K562 (cell line): ENCODE data around the gene HEATR3. TPM values are rescaled to one million over a fixed set of nuclear protein-coding genes. Genes with fewer than 3 reads are reported as not detected.

Experiments
- CREB1 ChIP-seq, 2 experiments: sonication (generic) in 1 of 2; formaldehyde crosslinking in 1 of 2; IDR thresholded peaks; 2 replicates each; pipeline versions ENCODE4 v1.6.1 to v1.8.0; 2012 to 2022; ENCODE audit warnings: inconsistent platforms in 1 of 2, mild to moderate bottlenecking in 1 of 2, missing genetic modification reagents in 1 of 2, moderate library complexity in 1 of 2
- CXXC5 ChIP-seq: fragments of 250-450 bp; sonication (Bioruptor Pico); IDR thresholded peaks from 2 replicates; pipeline ENCODE4 v1.8.0; 2022; ENCODE audit warnings: inconsistent platforms, mild to moderate bottlenecking, moderate library complexity
- HLTF ChIP-seq: fragments of 450-650 bp; IDR thresholded peaks from 2 replicates; pipeline ENCODE4 v1.6.1; 2016
- NRF1 ChIP-seq, 2 experiments: fragments of 450-650 bp; IDR thresholded peaks in 1 of 2; conservative IDR thresholded peaks in 1 of 2; 2 replicates each; pipeline ENCODE4 v1.6.1; 2014; ENCODE audit warnings: mild to moderate bottlenecking in 2 of 2
- PHTF2 ChIP-seq: fragments of 250-450 bp; sonication (Bioruptor Pico); IDR thresholded peaks from 2 replicates; pipeline ENCODE4 v1.5.0; 2021; ENCODE audit warnings: mild to moderate bottlenecking
- RBFOX2 ChIP-seq: fragments of 200-400 bp; formaldehyde crosslinking; IDR thresholded peaks from 2 replicates; pipeline ENCODE4 v1.6.1; 2017; ENCODE audit warnings: low read depth, mild to moderate bottlenecking, low read length, moderate library complexity
- SPI1 ChIP-seq: IDR thresholded peaks from 2 replicates; pipeline ENCODE4 v1.6.1; 2011; ENCODE audit warnings: low read depth, low read length, control low read depth, borderline replicate concordance
- SRF ChIP-seq, 2 experiments: fragments of 250-450, 450-650 bp in 1 of 2; sonication (Bioruptor Pico) in 1 of 2; sonication (generic) in 1 of 2; formaldehyde crosslinking; IDR thresholded peaks; 2 replicates each; pipeline versions ENCODE4 v1.5.0 to v1.5.1; 2020 to 2022; ENCODE audit warnings: mild to moderate bottlenecking in 1 of 2, missing genetic modification reagents in 1 of 2
- TBP ChIP-seq: optimal IDR thresholded peaks from 2 replicates; pipeline ENCODE3; 2011; ENCODE audit warnings: low read depth, low read length, improper control_type of control experiment
- ZBTB17 ChIP-seq: fragments of 450-650 bp; formaldehyde crosslinking; IDR thresholded peaks from 2 replicates; pipeline ENCODE4 v1.4.0; 2020; ENCODE audit warnings: mild to moderate bottlenecking
- polyA plus RNA-seq, 8 experiments: library from polyadenylated mRNA; depleted of rRNA in 4 of 8; stranded (reverse) in 5 of 8; unstranded in 3 of 8; fragments of >200 nt; fragmentation: Nextera tagmentation in 2 of 8; fragmentation: Illumina TruSeq in 1 of 8; extraction: Ambion mirVana in 2 of 8; extraction: Trizol in 1 of 8; gene quantifications; 2 replicates each; pipeline versions ENCODE4 v1.2.1 to v1.2.3, GENCODE V29; 2011 to 2014; ENCODE audit warnings: inconsistent platforms in 1 of 8, missing spikeins in 1 of 8
- total RNA-seq, 7 experiments: library from RNA; depleted of rRNA in 6 of 7; stranded (reverse); fragments of >200 nt in 6 of 7; fragmentation: Illumina TruSeq in 2 of 7; extraction: Trizol in 2 of 7; gene quantifications; 2 replicates each; pipeline versions ENCODE4 v1.2.1 to v1.2.3, GENCODE V29; 2011 to 2021; ENCODE audit warnings: low replicate concordance in 1 of 7
- TF ChIP-seq, protein P1 (sequence below), 3 experiments: fragments of 200-800 bp in 1 of 3; fragments of 250-450 bp in 1 of 3; fragments of 450-650 bp in 1 of 3; sonication (Bioruptor Pico) in 1 of 3; sonication (Bioruptor generic) in 1 of 3; formaldehyde crosslinking in 1 of 3; IDR thresholded peaks; 2 replicates each; pipeline versions ENCODE4 v1.6.1 to v1.8.0; 2016 to 2022; ENCODE audit warnings: mild to moderate bottlenecking in 2 of 3, missing genetic modification characterization in 2 of 3, missing compliant biosample characterization in 1 of 3, moderate library complexity in 1 of 3
- TF ChIP-seq, protein P2 (sequence below): sonication (generic); formaldehyde crosslinking; IDR thresholded peaks from 2 replicates; pipeline ENCODE4 v1.8.0; 2023; ENCODE audit warnings: mild to moderate bottlenecking, missing genetic modification reagents
- TF ChIP-seq, protein P3 (sequence below): sonication (generic); formaldehyde crosslinking; IDR thresholded peaks from 2 replicates; pipeline ENCODE4 v1.8.0; 2022; ENCODE audit warnings: mild to moderate bottlenecking, missing genetic modification reagents, borderline replicate concordance
- TF ChIP-seq, protein P4 (sequence below), 3 experiments: fragments of 200-800 bp in 1 of 3; sonication (Bioruptor generic) in 1 of 3; sonication (generic) in 1 of 3; formaldehyde crosslinking in 1 of 3; IDR thresholded peaks; 2 replicates each; pipeline versions ENCODE4 v1.6.1 to v1.8.0; 2016 to 2022; ENCODE audit warnings: mild to moderate bottlenecking in 2 of 3, missing compliant biosample characterization in 2 of 3, missing genetic modification characterization in 2 of 3, missing genetic modification reagents in 1 of 3

HEATR3 gene
- total and polyA plus RNA-seq, 9 of the 15 experiments (the other 6 are each of a cell fraction or from before 2014, with no cell fraction given), result 1.7 to 30.2 (median 18.8) TPM

DNA sequence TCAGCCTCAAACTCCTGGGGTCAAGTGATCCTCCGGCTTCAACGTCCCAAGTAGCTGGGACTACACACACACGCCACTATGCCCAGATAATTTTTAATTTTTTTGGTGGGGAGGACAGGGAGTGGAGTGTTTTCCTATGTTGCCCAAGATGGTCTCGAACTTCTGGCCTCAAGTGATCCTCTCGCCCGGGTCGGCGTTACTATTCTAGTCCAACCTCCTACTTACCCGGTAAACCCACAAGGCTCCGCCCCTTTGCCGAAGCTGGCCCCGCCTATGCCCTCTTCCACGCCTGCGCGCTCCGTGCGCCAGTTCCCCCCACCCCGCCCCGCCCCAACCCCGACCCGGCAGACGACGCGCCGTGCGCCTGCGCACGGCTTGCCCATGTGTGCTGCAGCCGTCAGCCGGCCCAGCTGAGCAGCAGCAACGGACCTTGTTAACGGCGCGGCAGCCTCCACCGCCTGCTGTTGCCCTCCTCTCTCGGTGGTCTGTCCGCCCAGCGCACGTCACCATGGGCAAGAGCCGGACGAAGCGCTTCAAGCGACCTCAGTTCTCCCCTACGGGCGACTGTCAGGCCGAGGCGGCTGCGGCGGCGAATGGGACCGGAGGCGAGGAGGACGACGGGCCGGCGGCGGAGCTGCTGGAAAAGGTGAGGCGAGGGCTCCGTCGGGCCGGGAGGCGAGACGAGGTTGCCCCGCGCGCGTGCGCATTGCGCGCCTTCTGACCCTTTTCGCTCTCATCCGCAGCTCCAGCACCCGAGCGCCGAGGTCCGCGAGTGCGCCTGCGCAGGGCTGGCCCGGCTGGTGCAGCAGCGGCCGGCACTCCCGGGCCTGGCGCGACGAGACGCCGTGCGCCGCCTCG lies at the start of gene HEATR3 (continued):
- TF ChIP-seq CREB1 (IDR thresholded peaks at IDR 0.05) (peak; percentile 17; the same call in 1 of the 2 replicates), CREB1 (CRISPR knock-in tag; IDR thresholded peaks at IDR 0.05) (peak; percentile 68; the same call in 1 of the 2 replicates), ZBTB17 (CRISPR knock-in tag) (peak; percentile 68; the same call in 1 of the 2 replicates), PHTF2 (CRISPR knock-in tag) (no peak), CXXC5 (peak; percentile 42), HLTF (no peak), SRF (CRISPR knock-in tag; IDR thresholded peaks at IDR 0.05) (peak in 1 of 2 experiments; percentile 18; a peak in 1 of 4 replicates), SPI1 (0 out of 2 replicates have a peak, but pooled peaks have one; percentile 10), TBP (no peak), RBFOX2 (peak; percentile 76), NRF1 (conservative IDR thresholded peaks at IDR 0.05 in 1 of 2, IDR thresholded peaks at IDR 0.05 in 1 of 2) (peak; percentile 97 to 98)
- TF ChIP-seq, protein P1, sequence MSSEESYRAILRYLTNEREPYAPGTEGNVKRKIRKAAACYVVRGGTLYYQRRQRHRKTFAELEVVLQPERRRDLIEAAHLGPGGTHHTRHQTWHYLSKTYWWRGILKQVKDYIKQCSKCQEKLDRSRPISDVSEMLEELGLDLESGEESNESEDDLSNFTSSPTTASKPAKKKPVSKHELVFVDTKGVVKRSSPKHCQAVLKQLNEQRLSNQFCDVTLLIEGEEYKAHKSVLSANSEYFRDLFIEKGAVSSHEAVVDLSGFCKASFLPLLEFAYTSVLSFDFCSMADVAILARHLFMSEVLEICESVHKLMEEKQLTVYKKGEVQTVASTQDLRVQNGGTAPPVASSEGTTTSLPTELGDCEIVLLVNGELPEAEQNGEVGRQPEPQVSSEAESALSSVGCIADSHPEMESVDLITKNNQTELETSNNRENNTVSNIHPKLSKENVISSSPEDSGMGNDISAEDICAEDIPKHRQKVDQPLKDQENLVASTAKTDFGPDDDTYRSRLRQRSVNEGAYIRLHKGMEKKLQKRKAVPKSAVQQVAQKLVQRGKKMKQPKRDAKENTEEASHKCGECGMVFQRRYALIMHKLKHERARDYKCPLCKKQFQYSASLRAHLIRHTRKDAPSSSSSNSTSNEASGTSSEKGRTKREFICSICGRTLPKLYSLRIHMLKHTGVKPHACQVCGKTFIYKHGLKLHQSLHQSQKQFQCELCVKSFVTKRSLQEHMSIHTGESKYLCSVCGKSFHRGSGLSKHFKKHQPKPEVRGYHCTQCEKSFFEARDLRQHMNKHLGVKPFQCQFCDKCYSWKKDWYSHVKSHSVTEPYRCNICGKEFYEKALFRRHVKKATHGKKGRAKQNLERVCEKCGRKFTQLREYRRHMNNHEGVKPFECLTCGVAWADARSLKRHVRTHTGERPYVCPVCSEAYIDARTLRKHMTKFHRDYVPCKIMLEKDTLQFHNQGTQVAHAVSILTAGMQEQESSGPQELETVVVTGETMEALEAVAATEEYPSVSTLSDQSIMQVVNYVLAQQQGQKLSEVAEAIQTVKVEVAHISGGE (CRISPR knock-in tag; IDR thresholded peaks at IDR 0.05), result no peak
- TF ChIP-seq, protein P2, sequence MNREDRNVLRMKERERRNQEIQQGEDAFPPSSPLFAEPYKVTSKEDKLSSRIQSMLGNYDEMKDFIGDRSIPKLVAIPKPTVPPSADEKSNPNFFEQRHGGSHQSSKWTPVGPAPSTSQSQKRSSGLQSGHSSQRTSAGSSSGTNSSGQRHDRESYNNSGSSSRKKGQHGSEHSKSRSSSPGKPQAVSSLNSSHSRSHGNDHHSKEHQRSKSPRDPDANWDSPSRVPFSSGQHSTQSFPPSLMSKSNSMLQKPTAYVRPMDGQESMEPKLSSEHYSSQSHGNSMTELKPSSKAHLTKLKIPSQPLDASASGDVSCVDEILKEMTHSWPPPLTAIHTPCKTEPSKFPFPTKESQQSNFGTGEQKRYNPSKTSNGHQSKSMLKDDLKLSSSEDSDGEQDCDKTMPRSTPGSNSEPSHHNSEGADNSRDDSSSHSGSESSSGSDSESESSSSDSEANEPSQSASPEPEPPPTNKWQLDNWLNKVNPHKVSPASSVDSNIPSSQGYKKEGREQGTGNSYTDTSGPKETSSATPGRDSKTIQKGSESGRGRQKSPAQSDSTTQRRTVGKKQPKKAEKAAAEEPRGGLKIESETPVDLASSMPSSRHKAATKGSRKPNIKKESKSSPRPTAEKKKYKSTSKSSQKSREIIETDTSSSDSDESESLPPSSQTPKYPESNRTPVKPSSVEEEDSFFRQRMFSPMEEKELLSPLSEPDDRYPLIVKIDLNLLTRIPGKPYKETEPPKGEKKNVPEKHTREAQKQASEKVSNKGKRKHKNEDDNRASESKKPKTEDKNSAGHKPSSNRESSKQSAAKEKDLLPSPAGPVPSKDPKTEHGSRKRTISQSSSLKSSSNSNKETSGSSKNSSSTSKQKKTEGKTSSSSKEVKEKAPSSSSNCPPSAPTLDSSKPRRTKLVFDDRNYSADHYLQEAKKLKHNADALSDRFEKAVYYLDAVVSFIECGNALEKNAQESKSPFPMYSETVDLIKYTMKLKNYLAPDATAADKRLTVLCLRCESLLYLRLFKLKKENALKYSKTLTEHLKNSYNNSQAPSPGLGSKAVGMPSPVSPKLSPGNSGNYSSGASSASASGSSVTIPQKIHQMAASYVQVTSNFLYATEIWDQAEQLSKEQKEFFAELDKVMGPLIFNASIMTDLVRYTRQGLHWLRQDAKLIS (CRISPR knock-in tag), result peak; percentile 38; the same call in 1 of the 2 replicates
- TF ChIP-seq, protein P3, sequence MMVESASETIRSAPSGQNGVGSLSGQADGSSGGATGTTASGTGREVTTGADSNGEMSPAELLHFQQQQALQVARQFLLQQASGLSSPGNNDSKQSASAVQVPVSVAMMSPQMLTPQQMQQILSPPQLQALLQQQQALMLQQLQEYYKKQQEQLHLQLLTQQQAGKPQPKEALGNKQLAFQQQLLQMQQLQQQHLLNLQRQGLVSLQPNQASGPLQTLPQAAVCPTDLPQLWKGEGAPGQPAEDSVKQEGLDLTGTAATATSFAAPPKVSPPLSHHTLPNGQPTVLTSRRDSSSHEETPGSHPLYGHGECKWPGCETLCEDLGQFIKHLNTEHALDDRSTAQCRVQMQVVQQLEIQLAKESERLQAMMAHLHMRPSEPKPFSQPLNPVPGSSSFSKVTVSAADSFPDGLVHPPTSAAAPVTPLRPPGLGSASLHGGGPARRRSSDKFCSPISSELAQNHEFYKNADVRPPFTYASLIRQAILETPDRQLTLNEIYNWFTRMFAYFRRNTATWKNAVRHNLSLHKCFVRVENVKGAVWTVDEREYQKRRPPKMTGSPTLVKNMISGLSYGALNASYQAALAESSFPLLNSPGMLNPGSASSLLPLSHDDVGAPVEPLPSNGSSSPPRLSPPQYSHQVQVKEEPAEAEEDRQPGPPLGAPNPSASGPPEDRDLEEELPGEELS (CRISPR knock-in tag), result no peak; the same call in 1 of the 2 replicates
- TF ChIP-seq, protein P4, sequence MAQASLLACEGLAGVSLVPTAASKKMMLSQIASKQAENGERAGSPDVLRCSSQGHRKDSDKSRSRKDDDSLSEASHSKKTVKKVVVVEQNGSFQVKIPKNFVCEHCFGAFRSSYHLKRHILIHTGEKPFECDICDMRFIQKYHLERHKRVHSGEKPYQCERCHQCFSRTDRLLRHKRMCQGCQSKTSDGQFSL (CRISPR knock-in tag; IDR thresholded peaks at IDR 0.05), result no peak
- TF ChIP-seq, protein P4 (tag; IDR thresholded peaks at IDR 0.05), result no peak
